SK-N-MC (cell line): ENCODE data around the gene MORN4.

ENCODE experiments used
- EZH2 ChIP-seq: fragments of 200-600 bp; sonication (generic); IDR thresholded peaks from one replicate; pipeline ENCODE4 v1.6.1; 2017; ENCODE audit warnings: antibody characterized with exemption
- FOXP2 ChIP-seq: optimal IDR thresholded peaks from 2 replicates; pipeline ENCODE3; 2011; ENCODE audit warnings: mild to moderate bottlenecking, moderate library complexity; ENCODE audit not compliant: insufficient read depth; ENCODE audit errors: extremely low read length, control extremely low read depth
- POLR2AphosphoS5 ChIP-seq: IDR thresholded peaks from 2 replicates; pipeline ENCODE4 v1.6.1; 2012; ENCODE audit warnings: mild to moderate bottlenecking, low read depth, low read length, borderline replicate concordance

GRCh38 chr10:97584798-97585438 lies 48.4 kb downstream of the MORN4 start:
- TF ChIP-seq EZH2 = no peak
- TF ChIP-seq POLR2AphosphoS5 = no peak
- TF ChIP-seq FOXP2 = no peak
